GM21825 (cell line): ENCODE data around the gene RNF224.

Experiments
- ATAC-seq: cut with Tn5 transposase; IDR thresholded peaks from one replicate; pipeline ENCODE4 v1.9.1; 2021; ENCODE audit warnings: mild to moderate bottlenecking, moderate library complexity; ENCODE audit not compliant: unreplicated experiment

The RNF224 gene

GRCh38 chr9:137225699-137226331 is 1.5 kb upstream of the RNF224 start:
- ATAC-seq = no peak

- ATAC-seq = no peak
Observed at GRCh38 chr9:137226338-137227053, 806 bp upstream of the RNF224 start.

GRCh38 chr9:137227853-137228505 is 677 bp downstream of the RNF224 start:
- ATAC-seq = no peak

- ATAC-seq = no peak
Observed at GRCh38 chr9:137228506-137228967, 1.2 kb downstream of the RNF224 start.

- ATAC-seq = no peak
Observed at GRCh38 chr9:137228968-137229896, 1.9 kb downstream of the RNF224 start.

GRCh38 chr9:137229903-137230704 is 2.8 kb downstream of the RNF224 start:
- no peak for ATAC-seq

- no peak for ATAC-seq
Observed at GRCh38 chr9:137230705-137231371, 3.5 kb downstream of the RNF224 start, which contains the start of gene SLC34A3. TSS of gene SLC34A3 (plus strand) at chr9:137230901. CDS start at chr9:137231703, 802 bp downstream.

GRCh38 chr9:137231372-137232039 is 4.2 kb downstream of the RNF224 start:
- ATAC-seq = no peak

GRCh38 chr9:137232101-137232500 is 4.8 kb downstream of the RNF224 start:
- ATAC-seq = no peak

GRCh38 chr9:137232510-137232909 is 5.2 kb downstream of the RNF224 start:
- no peak for ATAC-seq

GRCh38 chr9:137233143-137233980 is 6.1 kb downstream of the RNF224 start:
- ATAC-seq = no peak

- no peak for ATAC-seq
Observed at GRCh38 chr9:137234055-137234697, 6.9 kb downstream of the RNF224 start.

GRCh38 chr9:137234758-137235423 is 7.6 kb downstream of the RNF224 start:
- ATAC-seq = no peak

GRCh38 chr9:137235424-137236237 is 8.3 kb downstream of the RNF224 start:
- ATAC-seq = no peak

GRCh38 chr9:137236238-137236935 is 9.1 kb downstream of the RNF224 start:
- ATAC-seq = no peak
